OCI-LY1 (cell line): Measurements from ENCODE around the gene NCKAP1.
"Not testable (repeated sequence)": the region's sequence is repeated elsewhere in the genome, so short reads cannot be mapped to it uniquely, and the experiment has no call there.

Source experiments
- H2AFZ ChIP-seq: fragments of 200-600 bp; sonication (generic), shearing (Covaris generic); 2 replicates; pipeline ENCODE4 v1.6.0; 2014; ENCODE audit warnings: antibody characterized with exemption, mild to moderate bottlenecking, low read length
- H3F3A ChIP-seq: fragments of 200-600 bp; sonication (generic), shearing (Covaris generic); 2 replicates; pipeline ENCODE4 v1.6.0; 2014; ENCODE audit warnings: mild to moderate bottlenecking, antibody characterized with exemption, low read length, moderate library complexity; ENCODE audit not compliant: insufficient read depth
- H3K27ac ChIP-seq: fragments of 200-600 bp; sonication (generic); 2 replicates; pipeline ENCODE4 v1.5.1; 2014; ENCODE audit warnings: low read length, mixed run types, mild to moderate bottlenecking, low read depth; ENCODE audit not compliant: poor library complexity, severe bottlenecking
- H3K27me3 ChIP-seq: fragments of 200-600 bp; sonication (generic); 2 replicates; pipeline ENCODE4 v1.6.0; 2014; ENCODE audit warnings: antibody characterized with exemption, mild to moderate bottlenecking, low read length, moderate library complexity; ENCODE audit not compliant: insufficient read depth
- H3K36me3 ChIP-seq: fragments of 200-600 bp; sonication (generic); 2 replicates; pipeline ENCODE4 v1.6.1; 2014; ENCODE audit warnings: mild to moderate bottlenecking, antibody characterized with exemption, low read length, moderate library complexity, mixed read lengths; ENCODE audit not compliant: insufficient read depth
- H3K4me1 ChIP-seq: fragments of 200-600 bp; sonication (generic); 2 replicates; pipeline ENCODE4 v1.5.1; 2014; ENCODE audit warnings: mild to moderate bottlenecking, low read length, moderate library complexity; ENCODE audit not compliant: insufficient read depth, severe bottlenecking
- H3K4me2 ChIP-seq: fragments of 200-600 bp; sonication (generic), shearing (Covaris generic); 2 replicates; pipeline ENCODE4 v1.6.1; 2014; ENCODE audit warnings: low read length
- H3K4me3 ChIP-seq: fragments of 200-600 bp; sonication (generic); 2 replicates; pipeline ENCODE4 v1.5.1; 2014; ENCODE audit warnings: low read length, low read depth, mild to moderate bottlenecking, mixed read lengths; ENCODE audit not compliant: poor library complexity, severe bottlenecking
- H3K79me2 ChIP-seq: fragments of 200-600 bp; shearing (Covaris generic); 2 replicates; pipeline ENCODE4 v1.6.1; 2016; ENCODE audit warnings: mixed run types, low read length, mixed read lengths; ENCODE audit not compliant: insufficient read depth
- H3K9ac ChIP-seq: fragments of 200-600 bp; sonication (generic), shearing (Covaris generic); 2 replicates; pipeline ENCODE4 v1.6.1; 2014; ENCODE audit warnings: mild to moderate bottlenecking, low read length, mixed read lengths
- H3K9me2 ChIP-seq: fragments of 200-600 bp; sonication (generic), shearing (Covaris generic); 2 replicates; pipeline ENCODE4 v1.6.1; 2014; ENCODE audit warnings: low read depth, mild to moderate bottlenecking, low read length, mixed read lengths
- H3K9me3 ChIP-seq: fragments of 200-600 bp; shearing (Covaris generic); 2 replicates; pipeline ENCODE4 v1.6.1; 2014; ENCODE audit warnings: low read length, mixed read lengths
- H4K20me1 ChIP-seq: fragments of 200-600 bp; sonication (generic), shearing (Covaris generic); 2 replicates; pipeline ENCODE4 v1.6.0; 2016; ENCODE audit warnings: mild to moderate bottlenecking, low read length; ENCODE audit not compliant: insufficient read depth
- CTCF ChIP-seq: fragments of 200-600 bp; sonication (generic), shearing (Covaris generic); IDR thresholded peaks from 2 replicates; pipeline ENCODE4 v1.5.1; 2017; ENCODE audit warnings: mild to moderate bottlenecking, antibody characterized with exemption, low read length, moderate library complexity, mixed read lengths
- EZH2 ChIP-seq: fragments of 200-600 bp; sonication (generic), shearing (Covaris generic); IDR thresholded peaks from 2 replicates; pipeline ENCODE4 v1.8.0; 2017; ENCODE audit warnings: borderline replicate concordance, mixed run types, mild to moderate bottlenecking, antibody characterized with exemption, low read length, moderate library complexity, mixed read lengths

NCKAP1 gene

DNA sequence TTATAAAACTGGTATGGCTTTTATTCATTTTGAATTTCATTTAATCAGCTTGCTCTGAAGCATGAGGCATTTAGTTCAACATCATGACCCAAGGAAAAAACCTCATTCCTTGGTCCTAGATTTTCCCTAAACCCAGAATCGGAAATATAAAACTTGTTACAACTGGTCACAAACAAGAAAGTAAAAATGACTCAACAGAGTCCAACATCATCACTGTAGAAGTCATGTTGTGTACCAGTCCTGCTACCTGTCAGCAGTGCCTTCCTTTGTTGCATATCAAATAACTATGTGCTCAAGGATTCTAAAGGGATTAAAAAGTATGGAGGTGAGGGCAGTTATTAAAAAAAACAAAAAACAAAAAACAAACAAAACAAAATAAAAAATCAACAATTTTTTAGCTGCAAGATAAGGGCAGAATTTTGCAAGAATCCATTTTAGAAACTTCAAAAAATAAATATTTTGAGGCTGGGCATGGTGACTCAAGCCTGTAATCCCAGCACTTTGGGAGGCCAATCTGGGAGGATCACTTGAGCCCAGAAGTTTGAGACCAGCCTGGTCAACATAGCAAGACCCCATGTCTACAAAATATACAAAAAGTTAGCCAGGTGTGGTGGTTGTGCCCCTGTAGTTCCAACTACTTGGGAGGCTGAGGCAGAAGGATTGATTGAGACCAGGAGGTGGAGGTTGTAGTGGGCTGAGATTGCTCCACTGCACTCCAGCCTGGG is 18.4 kb downstream of the NCKAP1 start:
- Histone ChIP-seq H3K9me2 (no peaks in the 10 kb centered on the region), H3K4me2 (no peak overlapping the region), H3K9ac (no peak overlapping the region), H3K27me3 (no peaks in the 10 kb centered on the region), H2AFZ (no peak overlapping the region), H4K20me1 (no peaks in the 10 kb centered on the region), H3F3A (no peaks in the 10 kb centered on the region), H3K36me3 (no peaks in the 10 kb centered on the region), H3K79me2 (no peaks in the 10 kb centered on the region), H3K9me3 (no peaks in the 10 kb centered on the region), H3K4me1 (no peaks in the 10 kb centered on the region), H3K27ac (no peak overlapping the region), H3K4me3 (no peak overlapping the region)
- TF ChIP-seq CTCF (no peak), EZH2 (no peak)

DNA sequence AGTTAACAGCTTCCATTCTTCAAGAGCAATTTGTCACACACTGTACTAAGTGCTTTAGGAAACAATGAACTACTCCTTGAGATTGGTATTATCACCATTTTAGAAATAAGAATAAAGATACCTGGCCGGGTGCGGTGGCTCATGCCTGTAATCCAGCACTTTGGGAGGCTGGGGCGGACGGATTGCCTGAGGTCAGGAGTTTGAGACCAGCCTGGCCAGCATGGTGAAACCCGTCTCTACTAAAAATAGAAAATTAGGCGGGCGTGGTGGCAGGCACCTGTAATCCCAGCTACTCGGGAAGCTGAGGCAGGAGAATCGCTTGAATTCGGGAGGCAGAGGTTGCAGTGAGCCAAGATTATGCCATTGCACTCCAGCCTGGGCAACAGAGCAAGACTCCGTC is 20.4 kb downstream of the NCKAP1 start:
- H3K4me2 ChIP-seq, H3K9me3 ChIP-seq, H3K4me1 ChIP-seq, H3K36me3 ChIP-seq, H3K27ac ChIP-seq, H4K20me1 ChIP-seq, H3K4me3 ChIP-seq, H3K9ac ChIP-seq, H3K9me2 ChIP-seq, H3K79me2 ChIP-seq, H2AFZ ChIP-seq, H3F3A ChIP-seq, H3K27me3 ChIP-seq: not testable (repeated sequence)

DNA sequence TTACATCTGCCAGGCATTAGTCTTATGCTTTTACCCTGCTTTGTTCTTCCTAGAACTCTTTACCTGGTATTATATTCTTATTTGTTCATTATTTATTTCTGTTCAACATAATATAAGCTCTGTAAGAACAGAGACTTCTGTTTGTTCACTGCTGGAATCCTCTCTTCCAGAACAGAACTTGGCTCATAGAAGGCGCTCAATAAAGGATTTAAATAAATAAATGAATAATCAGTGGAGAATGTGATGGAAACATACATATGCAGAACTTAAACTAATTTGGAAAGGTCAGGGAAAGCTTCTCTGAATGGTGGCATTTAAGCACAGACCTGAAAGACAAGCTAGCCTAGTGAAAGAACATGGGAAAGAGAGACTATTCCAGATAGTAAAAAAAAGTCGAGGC is 24.3 kb downstream of the NCKAP1 start:
- no peaks in the 10 kb centered on the region; the same call in 1 of the 2 replicates for H3K27me3 ChIP-seq
- TF ChIP-seq CTCF (no peak), EZH2 (no peak)
- no peak overlapping the region for H3K9ac ChIP-seq
- no peaks in the 10 kb centered on the region for H4K20me1 ChIP-seq
- H3F3A ChIP-seq, result no peaks in the 10 kb centered on the region
- no peaks in the 10 kb centered on the region for H3K79me2 ChIP-seq
- no peak overlapping the region for H2AFZ ChIP-seq
- H3K4me2 ChIP-seq, result no peak overlapping the region
- no peak overlapping the region for H3K27ac ChIP-seq
- H3K9me3 ChIP-seq, result no peaks in the 10 kb centered on the region
- no peaks in the 10 kb centered on the region for H3K9me2 ChIP-seq
- H3K4me1 ChIP-seq, result no peaks in the 10 kb centered on the region
- no peaks in the 10 kb centered on the region for H3K36me3 ChIP-seq
- H3K4me3 ChIP-seq, result no peak overlapping the region

- Histone ChIP-seq H3F3A (no peaks in the 10 kb centered on the region), H3K9me3 (no peaks in the 10 kb centered on the region), H3K4me1 (no peaks in the 10 kb centered on the region), H3K9ac (no peak overlapping the region), H3K27ac (no peak overlapping the region), H3K36me3 (no peaks in the 10 kb centered on the region), H4K20me1 (no peaks in the 10 kb centered on the region), H3K9me2 (no peaks in the 10 kb centered on the region), H3K4me2 (no peak overlapping the region), H2AFZ (no peak overlapping the region), H3K27me3 (no peaks in the 10 kb centered on the region; the same call in 1 of the 2 replicates), H3K4me3 (no peak overlapping the region), H3K79me2 (no peaks in the 10 kb centered on the region)
- TF ChIP-seq CTCF (no peak), EZH2 (no peak)
These were observed 26.5 kb downstream of the NCKAP1 start for GRCh38 chr2:183011743-183012142.
